ENCODE measurements around the gene GATM.
"Not testable (repeated sequence)": the region's sequence is repeated elsewhere in the genome, so short reads cannot be mapped to it uniquely, and the experiment has no call there.

Gene GATM

GRCh38 chr15:45326741-45327140 is 51.6 kb downstream of the GATM start:
- Mint-ChIP-seq H3K36me3 (no peaks in the 10 kb centered on the region), H3K4me1 (no peaks in the 10 kb centered on the region), H3K27ac (no peak overlapping the region), H3K27me3 (peaks cover 21 to 30% of the 10 kb centered on the region in 2 donors), H3K9me3 (no peaks in the 10 kb centered on the region), H3K4me3 (no peak overlapping the region)
- no peak for ATAC-seq (replicated peaks)
- DNase-seq: no peak

- H3K36me3 Mint-ChIP-seq: no peaks in the 10 kb centered on the region
- DNase-seq (no peak), ATAC-seq (replicated peaks) (no peak)
- H3K4me3 Mint-ChIP-seq: no peak overlapping the region
- H3K9me3 Mint-ChIP-seq: no peaks in the 10 kb centered on the region
- H3K4me1 Mint-ChIP-seq: no peaks in the 10 kb centered on the region
- no peak overlapping the region for H3K27ac Mint-ChIP-seq
- H3K27me3 Mint-ChIP-seq: peaks cover 18 to 28% of the 10 kb centered on the region in 2 donors
Measured at GRCh38 chr15:45326280-45326679, 52.1 kb downstream of the GATM start.

GRCh38 chr15:45320581-45321205 is 57.7 kb downstream of the GATM start:
- Mint-ChIP-seq H3K27ac (no peak overlapping the region), H3K36me3 (no peaks in the 10 kb centered on the region), H3K4me1 (no peaks in the 10 kb centered on the region), H3K4me3 (no peak overlapping the region), H3K27me3 (peaks cover 20 to 28% of the 10 kb centered on the region in 2 donors), H3K9me3 (peaks cover 0 to 1% of the 10 kb centered on the region in 2 donors)
- DNase-seq (no peak), ATAC-seq (replicated peaks) (no peak)

- no peak overlapping the region for H3K27ac Mint-ChIP-seq
Measured at GRCh38 chr15:45319472-45320214, 58.7 kb downstream of the GATM start.

GRCh38 chr15:45314960-45315359 is 63.4 kb downstream of the GATM start:
- Mint-ChIP-seq H3K9me3 (peaks cover 0 to 4% of the 10 kb centered on the region in 2 donors), H3K4me3 (no peak overlapping the region), H3K4me1 (no peaks in the 10 kb centered on the region), H3K27me3 (peaks cover 20 to 27% of the 10 kb centered on the region in 2 donors), H3K27ac (no peak overlapping the region), H3K36me3 (no peaks in the 10 kb centered on the region)
- ATAC-seq (replicated peaks) (no peak), DNase-seq (no peak)

More at GRCh38 chr15:45319472-45320214, 58.7 kb downstream of the GATM start:
- Mint-ChIP-seq H3K9me3 (peaks cover 0 to 1% of the 10 kb centered on the region in 2 donors), H3K27me3 (peaks cover 16 to 26% of the 10 kb centered on the region in 2 donors), H3K4me3 (no peak overlapping the region), H3K36me3 (no peaks in the 10 kb centered on the region), H3K4me1 (no peaks in the 10 kb centered on the region)
- DNase-seq (no peak), ATAC-seq (replicated peaks) (no peak)

GRCh38 chr15:45314117-45314516 is 64.2 kb downstream of the GATM start:
- H3K4me1 Mint-ChIP-seq; H3K4me3 Mint-ChIP-seq; ATAC-seq (replicated peaks); DNase-seq; H3K27ac Mint-ChIP-seq; H3K36me3 Mint-ChIP-seq; H3K9me3 Mint-ChIP-seq: not testable (repeated sequence)
- H3K27me3 Mint-ChIP-seq: peaks cover 20 to 27% of the 10 kb centered on the region in 2 donors

Measured in stimulated activated naive B cell treated with anti-CD40 and anti-IgM and Interleukin-4, amounts not matched to agents 10 μg/mL and 1 μg/mL and 100 μg/mL, for 72 hours (primary cell).